ENCODE results near the gene ADCY4. TPM values are rescaled to one million over a fixed set of nuclear protein-coding genes. Genes with fewer than 3 reads are reported as not detected.

ADCY4 gene
- total RNA-seq, 1 donor from 2014 or later: 143 TPM

DNA sequence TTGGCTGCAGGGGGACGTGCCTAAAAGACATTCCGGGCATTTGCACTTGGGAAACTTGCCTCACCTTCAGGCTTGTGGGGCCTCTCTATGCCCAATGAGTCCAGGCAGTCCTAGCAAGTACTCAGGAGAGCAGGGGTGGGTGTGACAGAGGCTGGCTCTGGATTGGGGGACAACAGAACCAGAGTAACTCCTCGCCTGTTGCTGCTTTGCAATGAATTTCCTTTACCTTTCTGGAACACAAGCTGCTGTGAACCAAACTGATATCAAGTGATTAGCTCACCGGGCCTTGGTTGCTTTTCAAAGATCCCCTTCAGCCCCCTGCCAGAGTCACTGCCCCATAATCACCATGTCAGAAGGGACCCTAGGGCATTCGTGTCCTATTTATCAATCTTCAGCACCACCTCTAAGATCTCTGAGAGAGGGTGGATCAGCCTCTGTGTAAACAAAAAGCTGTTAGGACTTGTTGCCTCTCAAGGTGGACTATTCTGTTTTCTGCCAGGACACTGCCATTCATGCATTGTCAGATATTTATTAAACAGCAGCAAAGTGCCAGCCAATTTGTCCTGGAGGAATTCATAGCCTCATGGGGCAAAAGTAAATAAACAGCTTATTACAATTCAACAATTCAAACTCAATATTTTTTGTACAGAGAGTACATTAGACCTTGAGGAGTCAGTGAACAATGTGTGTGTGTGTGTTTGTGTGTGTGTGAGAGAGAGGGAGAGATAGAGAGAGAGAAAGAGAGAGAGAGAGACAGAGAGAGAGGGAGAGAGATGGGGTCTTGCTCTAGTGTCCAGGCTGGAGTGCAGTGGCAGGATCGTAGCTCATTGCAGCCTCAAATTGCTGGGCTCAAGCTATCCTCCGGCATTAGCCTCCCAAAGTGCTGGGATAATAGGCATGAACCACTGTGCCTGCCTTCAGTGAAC lies 44.4 kb upstream of the ADCY4 start:
- no peak overlapping the region for H3K4me3 ChIP-seq
- H3K9me3 ChIP-seq: no peaks in the 10 kb centered on the region
- DNase-seq (ENCODE audit: low spot score in 2 of 2): no peak
- H3K4me1 ChIP-seq: no peaks in the 10 kb centered on the region
- TF ChIP-seq, protein P1, sequence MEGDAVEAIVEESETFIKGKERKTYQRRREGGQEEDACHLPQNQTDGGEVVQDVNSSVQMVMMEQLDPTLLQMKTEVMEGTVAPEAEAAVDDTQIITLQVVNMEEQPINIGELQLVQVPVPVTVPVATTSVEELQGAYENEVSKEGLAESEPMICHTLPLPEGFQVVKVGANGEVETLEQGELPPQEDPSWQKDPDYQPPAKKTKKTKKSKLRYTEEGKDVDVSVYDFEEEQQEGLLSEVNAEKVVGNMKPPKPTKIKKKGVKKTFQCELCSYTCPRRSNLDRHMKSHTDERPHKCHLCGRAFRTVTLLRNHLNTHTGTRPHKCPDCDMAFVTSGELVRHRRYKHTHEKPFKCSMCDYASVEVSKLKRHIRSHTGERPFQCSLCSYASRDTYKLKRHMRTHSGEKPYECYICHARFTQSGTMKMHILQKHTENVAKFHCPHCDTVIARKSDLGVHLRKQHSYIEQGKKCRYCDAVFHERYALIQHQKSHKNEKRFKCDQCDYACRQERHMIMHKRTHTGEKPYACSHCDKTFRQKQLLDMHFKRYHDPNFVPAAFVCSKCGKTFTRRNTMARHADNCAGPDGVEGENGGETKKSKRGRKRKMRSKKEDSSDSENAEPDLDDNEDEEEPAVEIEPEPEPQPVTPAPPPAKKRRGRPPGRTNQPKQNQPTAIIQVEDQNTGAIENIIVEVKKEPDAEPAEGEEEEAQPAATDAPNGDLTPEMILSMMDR (IDR thresholded peaks at IDR 0.05): no peak
- H3K27me3 ChIP-seq: no peaks in the 10 kb centered on the region
- H3K36me3 ChIP-seq: peaks cover 3 to 26% of the 10 kb centered on the region in 2 donors
- intact Hi-C loops (cut with DNase I): no loop called here
- no peak overlapping the region for H3K27ac ChIP-seq

DNA sequence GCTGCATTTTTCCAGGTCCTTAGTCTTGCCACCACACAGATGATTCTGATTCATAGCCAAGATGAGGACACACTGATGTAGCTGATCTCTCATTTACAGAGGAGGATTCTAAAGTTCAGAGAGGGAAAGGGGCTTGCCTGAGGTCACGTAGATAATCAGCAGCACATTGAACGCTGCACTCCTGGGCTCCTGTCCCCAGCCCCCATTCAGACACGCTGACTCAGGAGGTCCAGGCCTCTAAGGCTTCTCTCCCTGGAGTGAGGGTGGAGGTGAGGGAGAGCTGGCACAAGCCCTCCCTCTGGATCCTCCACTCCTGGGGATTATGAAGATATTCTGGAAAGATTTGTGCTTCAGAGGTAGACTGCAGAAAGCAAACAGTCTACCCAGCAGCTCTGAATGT lies 43.5 kb upstream of the ADCY4 start:
- intact Hi-C loops (cut with DNase I): no loop called here
- Histone ChIP-seq H3K4me1 (no peaks in the 10 kb centered on the region), H3K4me3 (no peak overlapping the region), H3K27me3 (no peaks in the 10 kb centered on the region), H3K27ac (no peak overlapping the region), H3K36me3 (peaks cover 3 to 36% of the 10 kb centered on the region in 2 donors), H3K9me3 (no peaks in the 10 kb centered on the region)
- TF ChIP-seq, protein P1 (IDR thresholded peaks at IDR 0.05): no peak
- DNase-seq (ENCODE audit: low spot score in 2 of 2): no peak

DNA sequence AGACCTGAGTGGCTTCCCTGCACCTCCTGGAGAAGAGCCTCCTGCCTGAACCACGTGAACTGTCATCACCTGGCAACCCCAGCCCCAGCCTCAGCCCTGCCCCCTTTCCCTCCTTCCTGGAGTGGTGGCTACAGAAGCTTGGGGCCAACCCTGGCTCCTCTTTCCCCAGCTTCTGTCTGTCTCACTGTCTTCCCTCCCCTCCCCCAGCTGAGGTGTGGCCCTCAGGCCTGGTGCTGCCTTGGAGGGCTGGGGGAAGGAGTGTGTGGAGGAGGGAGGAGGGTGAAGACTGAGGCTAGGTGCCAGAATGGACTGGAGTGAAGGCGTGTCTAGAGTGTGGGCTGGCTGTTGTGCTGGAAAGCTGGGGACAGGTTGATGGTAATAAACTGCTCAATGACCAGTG lies 42.8 kb upstream of the ADCY4 start:
- intact Hi-C loops (cut with DNase I): no loop called here
- Histone ChIP-seq H3K27me3 (no peaks in the 10 kb centered on the region), H3K36me3 (peaks cover 3 to 42% of the 10 kb centered on the region in 2 donors), H3K27ac (no peak overlapping the region), H3K9me3 (no peaks in the 10 kb centered on the region), H3K4me3 (no peak overlapping the region), H3K4me1 (no peaks in the 10 kb centered on the region)
- DNase-seq (ENCODE audit: low spot score in 2 of 2): no peak
- TF ChIP-seq, protein P1 (IDR thresholded peaks at IDR 0.05): no peak

DNA sequence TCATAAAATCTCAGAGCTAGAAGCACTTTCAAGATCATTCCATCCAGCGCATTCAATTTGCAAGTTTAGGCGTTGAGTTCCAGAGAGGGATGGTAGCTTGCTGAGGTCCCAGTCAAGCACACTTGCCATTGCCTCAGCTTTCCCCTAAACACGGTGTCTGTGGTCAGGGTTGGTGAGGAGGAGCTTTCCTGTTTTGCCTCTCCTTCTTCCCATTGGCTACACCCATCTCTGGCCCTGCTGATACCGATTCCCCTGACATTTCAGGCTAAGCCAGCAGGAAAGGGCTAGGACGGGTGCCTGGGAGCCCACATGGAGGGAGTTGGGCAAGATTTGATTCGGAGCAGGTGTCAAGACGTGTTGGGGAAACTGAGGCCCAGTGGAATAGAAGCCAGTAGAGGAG lies 42.3 kb upstream of the ADCY4 start:
- Histone ChIP-seq H3K36me3 (peaks cover 3 to 48% of the 10 kb centered on the region in 2 donors), H3K27ac (no peak overlapping the region), H3K4me3 (no peak overlapping the region), H3K27me3 (no peaks in the 10 kb centered on the region), H3K9me3 (no peaks in the 10 kb centered on the region), H3K4me1 (peaks cover 0 to 3% of the 10 kb centered on the region in 2 donors)
- TF ChIP-seq, protein P1 (IDR thresholded peaks at IDR 0.05): no peak
- DNase-seq (ENCODE audit: low spot score in 2 of 2): no peak
- intact Hi-C loops (cut with DNase I): no loop called here

DNA sequence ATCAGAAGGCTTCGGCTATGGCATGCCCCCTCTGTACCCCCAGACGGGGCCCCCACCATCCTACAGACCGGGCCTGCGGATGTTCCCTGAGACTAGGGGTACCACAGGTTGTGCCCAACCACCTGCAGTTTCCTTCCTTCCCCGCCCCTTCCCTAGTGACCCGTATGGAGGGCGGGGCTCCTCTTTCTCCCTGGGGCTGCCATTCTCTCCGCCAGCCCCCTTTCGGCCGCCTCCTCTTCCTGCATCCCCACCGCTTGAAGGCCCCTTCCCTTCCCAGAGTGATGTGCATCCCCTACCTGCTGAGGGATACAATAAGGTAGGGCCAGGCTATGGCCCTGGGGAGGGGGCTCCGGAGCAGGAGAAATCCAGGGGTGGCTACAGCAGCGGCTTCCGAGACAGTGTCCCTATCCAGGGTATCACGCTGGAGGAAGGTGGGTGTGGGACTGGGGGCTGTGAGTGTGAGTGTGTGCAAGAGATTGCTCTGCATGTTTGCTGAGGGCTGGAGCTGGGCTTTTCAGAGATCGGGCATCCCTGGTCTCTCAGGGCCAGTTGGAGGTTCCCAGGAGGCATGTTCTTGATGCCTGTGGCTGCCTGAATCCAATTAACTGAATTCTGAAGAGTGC lies 41.7 kb upstream of the ADCY4 start:
- Histone ChIP-seq H3K4me1 (peaks cover 0 to 3% of the 10 kb centered on the region in 2 donors), H3K36me3 (peaks cover 3 to 50% of the 10 kb centered on the region in 2 donors), H3K27ac (no peak overlapping the region), H3K4me3 (no peak overlapping the region), H3K9me3 (no peaks in the 10 kb centered on the region), H3K27me3 (no peaks in the 10 kb centered on the region)
- intact Hi-C loops (cut with DNase I): no loop called here
- no peak for DNase-seq (ENCODE audit: low spot score in 2 of 2)
- TF ChIP-seq, protein P1 (IDR thresholded peaks at IDR 0.05): no peak

All from ascending aorta (tissue), 2 donors.